HEK293T (cell line): ENCODE results near the gene EIF4EBP3.

Experiments used
- CTCF ChIA-PET: fragments of 350-600 bp; formaldehyde crosslinking; extraction: SDS; loops from one replicate; lab custom pipeline; 2021; ENCODE audit warnings: antibody characterized with exemption, inconsistent platforms; lab: Yijun Ruan, JAX
- POLR2A ChIA-PET: fragments of 350-600 bp; formaldehyde crosslinking; extraction: SDS; loops from one replicate; lab custom pipeline; 2020; ENCODE audit warnings: antibody characterized with exemption, inconsistent platforms; lab: Yijun Ruan, JAX
- DNase-seq: peaks from one replicate; pipeline ENCODE4 v3.0.0; 2012; ENCODE audit warnings: mixed read lengths; ENCODE audit errors: extremely low spot score
- ARNT ChIP-seq: fragments of 450-650 bp; IDR thresholded peaks from 2 replicates; pipeline ENCODE4 v1.6.1; 2017; ENCODE audit warnings: mild to moderate bottlenecking
- BHLHE40 ChIP-seq: fragments of 450-650 bp; IDR thresholded peaks from 2 replicates; pipeline ENCODE4 v1.6.1; 2016; ENCODE audit warnings: mild to moderate bottlenecking, moderate library complexity, borderline replicate concordance
- CTBP1 ChIP-seq: fragments of 450-650 bp; IDR thresholded peaks from 2 replicates; pipeline ENCODE4 v1.6.1; 2016; ENCODE audit warnings: borderline replicate concordance
- ELF4 ChIP-seq: fragments of 450-650 bp; IDR thresholded peaks from 2 replicates; pipeline ENCODE4 v1.6.1; 2017; ENCODE audit warnings: antibody characterized with exemption
- FOXA1 ChIP-seq: fragments of 450-650 bp; IDR thresholded peaks from 2 replicates; pipeline ENCODE4 v1.6.1; 2016; ENCODE audit warnings: mild to moderate bottlenecking
- FOXK2 ChIP-seq: fragments of 450-650 bp; IDR thresholded peaks from 2 replicates; pipeline ENCODE4 v1.6.1; 2016; ENCODE audit warnings: mild to moderate bottlenecking
- FOXM1 ChIP-seq: fragments of 450-650 bp; IDR thresholded peaks from 2 replicates; pipeline ENCODE4 v1.6.1; 2017; ENCODE audit warnings: mild to moderate bottlenecking, borderline replicate concordance
- HDGF ChIP-seq: fragments of 450-650 bp; IDR thresholded peaks from 2 replicates; pipeline ENCODE4 v1.6.1; 2017; ENCODE audit warnings: antibody characterized with exemption, borderline replicate concordance
- L3MBTL2 ChIP-seq: fragments of 450-650 bp; conservative IDR thresholded peaks from 2 replicates; pipeline ENCODE4 v1.6.1; 2016; ENCODE audit warnings: mild to moderate bottlenecking
- LEF1 ChIP-seq: fragments of 450-650 bp; IDR thresholded peaks from 2 replicates; pipeline ENCODE4 v1.6.1; 2017; ENCODE audit warnings: mild to moderate bottlenecking, borderline replicate concordance
- NFRKB ChIP-seq: fragments of 450-650 bp; IDR thresholded peaks from 2 replicates; pipeline ENCODE4 v1.6.1; 2016; ENCODE audit warnings: mild to moderate bottlenecking, moderate library complexity
- PKNOX1 ChIP-seq: fragments of 450-650 bp; IDR thresholded peaks from 2 replicates; pipeline ENCODE4 v1.6.1; 2016
- SP1 ChIP-seq: fragments of 450-650 bp; IDR thresholded peaks from 2 replicates; pipeline ENCODE4 v1.6.1; 2017
- SUZ12 ChIP-seq: fragments of 450-650 bp; IDR thresholded peaks from 2 replicates; pipeline ENCODE4 v1.6.1; 2016; ENCODE audit warnings: mild to moderate bottlenecking
- TARDBP ChIP-seq: fragments of 450-650 bp; IDR thresholded peaks from 2 replicates; pipeline ENCODE4 v1.6.1; 2016
- ZNF384 ChIP-seq: fragments of 450-650 bp; IDR thresholded peaks from 2 replicates; pipeline ENCODE4 v1.6.1; 2016

The EIF4EBP3 gene

GRCh38 chr5:140557965-140558364, 10.5 kb downstream of the EIF4EBP3 start:
- no peak for DNase-seq
- ChIA-PET CTCF (interaction anchor here (0.6 to 0.9 kb wide), 3 partner anchors 162 to 311 kb away, joined by 3 to 5 read pairs (median 4); partner anchors contain the start of gene PCDHA11), POLR2A (interaction anchor here (0.9 to 3.4 kb wide), 23 partner anchors 8 to 208 kb away, joined by 3 to 33 read pairs (median 6); partner anchors contain the start of genes ANKHD1, EIF4EBP3, HARS1 and HARS2)
- TF ChIP-seq PKNOX1: no peak
- no peak for TF ChIP-seq LEF1
- TF ChIP-seq CTBP1: no peak
- no peak for TF ChIP-seq BHLHE40
- no peak for TF ChIP-seq ZNF384
- no peak for TF ChIP-seq SUZ12
- TF ChIP-seq HDGF: no peak
- no peak for TF ChIP-seq NFRKB
- no peak for TF ChIP-seq L3MBTL2
- TF ChIP-seq SP1: no peak
- no peak for TF ChIP-seq FOXA1
- TF ChIP-seq ARNT: no peak
- TF ChIP-seq FOXK2: no peak
- TF ChIP-seq TARDBP: no peak
- TF ChIP-seq ELF4: no peak
- TF ChIP-seq FOXM1: no peak

GRCh38 chr5:140558542-140558941, 11.1 kb downstream of the EIF4EBP3 start:
- TF ChIP-seq L3MBTL2 (no peak), SP1 (no peak), NFRKB (no peak), ELF4 (no peak), SUZ12 (no peak), FOXM1 (no peak), TARDBP (no peak), CTBP1 (no peak), LEF1 (no peak)
- CTCF ChIA-PET: interaction anchor here (0.7 kb wide), 1 partner anchor 186 kb away, joined by 3 read pairs; no protein-coding TSS in a partner anchor
- no peak for DNase-seq
- POLR2A ChIA-PET: interaction anchor here (0.9 to 3.4 kb wide), 5 partner anchors 11 to 156 kb away, joined by 3 to 33 read pairs (median 8); partner anchors contain the start of genes EIF4EBP3, HARS1, HARS2 and IK

- POLR2A ChIA-PET: interaction anchor here (1.6 kb wide), 1 partner anchor 87 kb away, joined by 8 read pairs; the partner anchor contains the start of genes IK and NDUFA2
- TF ChIP-seq ZNF384: no peak
- no peak for TF ChIP-seq HDGF
- TF ChIP-seq SUZ12: no peak
- no peak for TF ChIP-seq PKNOX1
- no peak for TF ChIP-seq FOXA1
- no peak for TF ChIP-seq L3MBTL2
- no peak for TF ChIP-seq SP1
- TF ChIP-seq NFRKB: no peak
- CTCF ChIA-PET: no interaction called here
- no peak for DNase-seq
These were observed 12.8 kb downstream of the EIF4EBP3 start for GRCh38 chr5:140560227-140560626.

GRCh38 chr5:140561753-140562523, 14.5 kb downstream of the EIF4EBP3 start:
- CTCF ChIA-PET: no interaction called here
- no peak for DNase-seq
- POLR2A ChIA-PET: interaction anchor here (0.8 to 1.2 kb wide), 2 partner anchors 85 to 129 kb away, joined by 4 read pairs; partner anchors contain the start of genes HARS1, HARS2, IK and NDUFA2
- TF ChIP-seq FOXK2: no peak
- TF ChIP-seq ARNT: no peak

- POLR2A ChIA-PET: interaction anchor here (0.6 to 2.3 kb wide), 9 partner anchors 8 to 163 kb away, joined by 3 to 13 read pairs (median 3); partner anchors contain the start of genes ANKHD1, HARS1, HARS2 and IK
- CTCF ChIA-PET: interaction anchor here (0.6 kb wide), 1 partner anchor 191 kb away, joined by 3 read pairs; no protein-coding TSS in a partner anchor
- TF ChIP-seq NFRKB: no peak
- TF ChIP-seq BHLHE40: no peak
- TF ChIP-seq FOXA1: no peak
- no peak for TF ChIP-seq PKNOX1
- DNase-seq: no peak
These were observed 16.1 kb downstream of the EIF4EBP3 start for GRCh38 chr5:140563596-140563995.

- peak; percentile 94 for DNase-seq
- TF ChIP-seq L3MBTL2 (peak; percentile 99), TARDBP (peak; percentile 100), ARNT (peak; percentile 55; the same call in 1 of the 2 replicates), SUZ12 (no peak), SP1 (no peak), CTBP1 (peak; percentile 38; the same call in 1 of the 2 replicates), FOXK2 (no peak), HDGF (no peak), LEF1 (peak; percentile 90; the same call in 1 of the 2 replicates), ELF4 (peak; percentile 83; the same call in 1 of the 2 replicates)
- ChIA-PET CTCF (interaction anchor here (0.6 kb wide), 1 partner anchor 192 kb away, joined by 3 read pairs; no protein-coding TSS in a partner anchor), POLR2A (interaction anchor here (0.6 to 2.3 kb wide), 10 partner anchors 9 to 163 kb away, joined by 3 to 13 read pairs (median 3); partner anchors contain the start of genes ANKHD1, EIF4EBP3, HARS1 and HARS2)
These were observed 16.9 kb downstream of the EIF4EBP3 start, which contains the start of the genes APBB3 and SLC35A4 for GRCh38 chr5:140564196-140565023. Gene APBB3, minus strand, starts transcription at chr5:140564598. Its CDS starts 353 bp downstream, at chr5:140564245. Gene SLC35A4, plus strand, starts transcription at chr5:140564828. Its CDS starts 2,342 bp downstream, at chr5:140567170.
